ENCODE data around the gene SREBF1.
"Not testable (repeated sequence)": the region's sequence is repeated elsewhere in the genome, so short reads cannot be mapped to it uniquely, and the experiment has no call there.

Gene SREBF1

GRCh38 chr17:17810084-17810894 lies 26.5 kb downstream of the SREBF1 start:
- DNase-seq (ENCODE audit: low spot score in 2 of 2) (no peak), ATAC-seq (ENCODE audit: low read depth) (no peak)
- no peaks in the 10 kb centered on the region for H3K27me3 Mint-ChIP-seq
- H3K9me3 Mint-ChIP-seq = no peaks in the 10 kb centered on the region
- no peak overlapping the region for H3K4me3 Mint-ChIP-seq
- peaks cover 11% of the 10 kb centered on the region for H3K4me1 Mint-ChIP-seq
- peaks cover 7% of the 10 kb centered on the region for H3K36me3 Mint-ChIP-seq
- no peak overlapping the region for H3K27ac Mint-ChIP-seq

GRCh38 chr17:17809531-17810083 lies 27.2 kb downstream of the SREBF1 start:
- Mint-ChIP-seq H3K27ac (no peak overlapping the region), H3K4me3 (no peak overlapping the region), H3K27me3 (no peaks in the 10 kb centered on the region), H3K4me1 (peaks cover 11% of the 10 kb centered on the region), H3K9me3 (no peaks in the 10 kb centered on the region), H3K36me3 (peaks cover 7% of the 10 kb centered on the region)
- ATAC-seq (ENCODE audit: low read depth) = no peak
- DNase-seq (ENCODE audit: low spot score in 2 of 2) = no peak

- ATAC-seq (ENCODE audit: low read depth) (no peak), DNase-seq (ENCODE audit: low spot score in 2 of 2) (no peak)
- H3K4me1 Mint-ChIP-seq = peaks cover 11% of the 10 kb centered on the region
- no peaks in the 10 kb centered on the region for H3K27me3 Mint-ChIP-seq
- H3K27ac Mint-ChIP-seq = no peak overlapping the region
- H3K4me3 Mint-ChIP-seq = no peak overlapping the region
- H3K36me3 Mint-ChIP-seq = peaks cover 8% of the 10 kb centered on the region
- no peaks in the 10 kb centered on the region for H3K9me3 Mint-ChIP-seq
Observed at GRCh38 chr17:17808706-17809432, 27.9 kb downstream of the SREBF1 start.

- peaks cover 11% of the 10 kb centered on the region for H3K36me3 Mint-ChIP-seq
- not testable (repeated sequence) for DNase-seq (ENCODE audit: low spot score in 2 of 2); H3K27ac Mint-ChIP-seq; H3K9me3 Mint-ChIP-seq; ATAC-seq (ENCODE audit: low read depth); H3K4me3 Mint-ChIP-seq; H3K27me3 Mint-ChIP-seq
- H3K4me1 Mint-ChIP-seq = peaks cover 11% of the 10 kb centered on the region
Observed at GRCh38 chr17:17808200-17808599, 28.6 kb downstream of the SREBF1 start.

- H3K27ac Mint-ChIP-seq = no peak overlapping the region
Observed at GRCh38 chr17:17807440-17807839, 29.3 kb downstream of the SREBF1 start.

GRCh38 chr17:17806611-17807274 lies 30.0 kb downstream of the SREBF1 start:
- no peak overlapping the region for H3K4me3 Mint-ChIP-seq
- no peak for ATAC-seq (ENCODE audit: low read depth)
- H3K4me1 Mint-ChIP-seq = peaks cover 7% of the 10 kb centered on the region
- no peaks in the 10 kb centered on the region for H3K27me3 Mint-ChIP-seq
- DNase-seq (ENCODE audit: low spot score in 2 of 2) = no peak
- H3K27ac Mint-ChIP-seq = no peak overlapping the region
- no peaks in the 10 kb centered on the region for H3K9me3 Mint-ChIP-seq
- peaks cover 11% of the 10 kb centered on the region for H3K36me3 Mint-ChIP-seq

More at GRCh38 chr17:17807440-17807839, 29.3 kb downstream of the SREBF1 start:
- Mint-ChIP-seq H3K4me1 (peaks cover 11% of the 10 kb centered on the region), H3K36me3 (peaks cover 11% of the 10 kb centered on the region), H3K9me3 (no peaks in the 10 kb centered on the region), H3K27me3 (no peaks in the 10 kb centered on the region), H3K4me3 (no peak overlapping the region)
- ATAC-seq (ENCODE audit: low read depth) (no peak), DNase-seq (ENCODE audit: low spot score in 2 of 2) (no peak)

GRCh38 chr17:17806035-17806434 lies 30.8 kb downstream of the SREBF1 start:
- no peak for DNase-seq (ENCODE audit: low spot score in 2 of 2)
- no peak overlapping the region for H3K27ac Mint-ChIP-seq
- peaks cover 7% of the 10 kb centered on the region for H3K4me1 Mint-ChIP-seq
- H3K9me3 Mint-ChIP-seq = no peaks in the 10 kb centered on the region
- no peak overlapping the region for H3K4me3 Mint-ChIP-seq
- ATAC-seq (ENCODE audit: low read depth) = no peak
- peaks cover 11% of the 10 kb centered on the region for H3K36me3 Mint-ChIP-seq
- H3K27me3 Mint-ChIP-seq = no peaks in the 10 kb centered on the region

GRCh38 chr17:17805575-17805974 lies 31.2 kb downstream of the SREBF1 start:
- Mint-ChIP-seq H3K4me1 (peaks cover 7% of the 10 kb centered on the region), H3K9me3 (no peaks in the 10 kb centered on the region), H3K36me3 (peaks cover 11% of the 10 kb centered on the region), H3K27me3 (no peaks in the 10 kb centered on the region), H3K27ac (no peak overlapping the region), H3K4me3 (no peak overlapping the region)
- DNase-seq (ENCODE audit: low spot score in 2 of 2) = no peak
- ATAC-seq (ENCODE audit: low read depth) = no peak

GRCh38 chr17:17804007-17804406 lies 32.8 kb downstream of the SREBF1 start:
- H3K4me1 Mint-ChIP-seq = peaks cover 4% of the 10 kb centered on the region
- ATAC-seq (ENCODE audit: low read depth) = no peak
- no peak overlapping the region for H3K27ac Mint-ChIP-seq
- H3K9me3 Mint-ChIP-seq = no peaks in the 10 kb centered on the region
- no peak overlapping the region for H3K4me3 Mint-ChIP-seq
- H3K27me3 Mint-ChIP-seq = no peaks in the 10 kb centered on the region
- H3K36me3 Mint-ChIP-seq = peaks cover 14% of the 10 kb centered on the region
- DNase-seq (ENCODE audit: low spot score in 2 of 2) = no peak

GRCh38 chr17:17801800-17802481 lies 34.8 kb downstream of the SREBF1 start:
- ATAC-seq (ENCODE audit: low read depth) (no peak), DNase-seq (ENCODE audit: low spot score in 2 of 2) (no peak)
- no peaks in the 10 kb centered on the region for H3K4me1 Mint-ChIP-seq
- no peak overlapping the region for H3K27ac Mint-ChIP-seq
- no peaks in the 10 kb centered on the region for H3K9me3 Mint-ChIP-seq
- no peak overlapping the region for H3K4me3 Mint-ChIP-seq
- H3K27me3 Mint-ChIP-seq = no peaks in the 10 kb centered on the region
- peaks cover 18% of the 10 kb centered on the region for H3K36me3 Mint-ChIP-seq

GRCh38 chr17:17800504-17801021 lies 36.2 kb downstream of the SREBF1 start:
- Mint-ChIP-seq H3K27me3 (no peaks in the 10 kb centered on the region), H3K9me3 (no peaks in the 10 kb centered on the region), H3K27ac (no peak overlapping the region), H3K4me1 (no peaks in the 10 kb centered on the region), H3K4me3 (no peak overlapping the region), H3K36me3 (peaks cover 19% of the 10 kb centered on the region)
- ATAC-seq (ENCODE audit: low read depth) = no peak
- no peak for DNase-seq (ENCODE audit: low spot score in 2 of 2)

- no peak for DNase-seq (ENCODE audit: low spot score in 2 of 2)
- no peaks in the 10 kb centered on the region for H3K9me3 Mint-ChIP-seq
- H3K4me3 Mint-ChIP-seq = no peak overlapping the region
- no peak for ATAC-seq (ENCODE audit: low read depth)
- H3K36me3 Mint-ChIP-seq = peaks cover 14% of the 10 kb centered on the region
- no peaks in the 10 kb centered on the region for H3K4me1 Mint-ChIP-seq
- no peaks in the 10 kb centered on the region for H3K27me3 Mint-ChIP-seq
- no peak overlapping the region for H3K27ac Mint-ChIP-seq
Observed at GRCh38 chr17:17798573-17799255, 38.1 kb downstream of the SREBF1 start.

GRCh38 chr17:17798010-17798556 lies 38.7 kb downstream of the SREBF1 start:
- Mint-ChIP-seq H3K27me3 (no peaks in the 10 kb centered on the region), H3K9me3 (no peaks in the 10 kb centered on the region), H3K27ac (no peak overlapping the region), H3K36me3 (peaks cover 13% of the 10 kb centered on the region), H3K4me1 (no peaks in the 10 kb centered on the region), H3K4me3 (no peak overlapping the region)
- ATAC-seq (ENCODE audit: low read depth) = no peak
- DNase-seq (ENCODE audit: low spot score in 2 of 2) = no peak

Data from memory B cell (primary cell).